Natural killer cell treated with Interleukin-12 subunit alpha and Interleukin-12 subunit beta and Interleukin-15 and Interleukin-18, amount 100 ng/mL, for 72 hours (primary cell): ENCODE results near the gene CCDC85B. TPM values are rescaled to one million over a fixed set of nuclear protein-coding genes. Genes with fewer than 3 reads are reported as not detected.

Experiments used
- ATAC-seq, 2 donors: fragments of 150-1000 bp; cut with Tn5 transposase in 1 of 2; sonication (Bioruptor Pico), chemical (Tn5 transposase) in 1 of 2; 2 replicates each; pipeline ENCODE4 v1.10.0; 2021
- DNase-seq: peaks from one replicate; pipeline ENCODE4 v3.0.0; 2022; ENCODE audit warnings: low spot score
- H3K27ac Mint-ChIP-seq, 2 donors: 1 replicate in 1 of 2; 2 replicates in 1 of 2; pipeline ENCODE4 v1.8.0; 2022; ENCODE audit warnings: mixed read lengths in 2 of 2, mild to moderate bottlenecking in 1 of 2, moderate library complexity in 1 of 2
- H3K27me3 Mint-ChIP-seq, 2 donors: 1 replicate in 1 of 2; 2 replicates in 1 of 2; pipeline ENCODE4 v1.8.0; 2022; ENCODE audit warnings: mixed read lengths in 2 of 2
- H3K36me3 Mint-ChIP-seq: one replicate; pipeline ENCODE4 v1.8.0; 2022; ENCODE audit warnings: mixed read lengths
- H3K4me1 Mint-ChIP-seq, 2 donors: 1 replicate in 1 of 2; 2 replicates in 1 of 2; pipeline ENCODE4 v1.8.0; 2022; ENCODE audit warnings: low read depth in 2 of 2, mixed read lengths in 2 of 2, mild to moderate bottlenecking in 1 of 2
- H3K4me3 Mint-ChIP-seq: one replicate; pipeline ENCODE4 v1.8.0; 2022; ENCODE audit warnings: mixed read lengths
- H3K9me3 Mint-ChIP-seq: 2 replicates; pipeline ENCODE4 v1.8.0; 2022; ENCODE audit warnings: mixed read lengths
- total RNA-seq, 2 donors: library from RNA; stranded (reverse); gene quantifications; one replicate each; pipeline ENCODE4 v1.2.3, GENCODE V29; 2022

CCDC85B gene
- total RNA-seq, 2 donors from 2014 or later, result 44.6 to 89.8 TPM

GRCh38 chr11:65912845-65913244 lies 22.4 kb downstream of the CCDC85B start:
- no peaks in the 10 kb centered on the region for H3K36me3 Mint-ChIP-seq
- H3K27me3 Mint-ChIP-seq, result peaks cover 0 to 2% of the 10 kb centered on the region in 2 donors
- H3K9me3 Mint-ChIP-seq, result no peaks in the 10 kb centered on the region
- no peak overlapping the region for H3K4me3 Mint-ChIP-seq
- no peak for ATAC-seq
- H3K27ac Mint-ChIP-seq, result no peak overlapping the region
- DNase-seq, result no peak
- H3K4me1 Mint-ChIP-seq, result peaks cover 21 to 26% of the 10 kb centered on the region in 2 donors

- Mint-ChIP-seq H3K9me3 (no peaks in the 10 kb centered on the region), H3K4me1 (peaks cover 21 to 23% of the 10 kb centered on the region in 2 donors), H3K27me3 (no peaks in the 10 kb centered on the region), H3K27ac (peak overlapping the region in 1 of 2 donors; percentile 80), H3K4me3 (no peak overlapping the region), H3K36me3 (no peaks in the 10 kb centered on the region)
- ATAC-seq, result no peak
- DNase-seq, result no peak
Observed at GRCh38 chr11:65915101-65915820, 24.8 kb downstream of the CCDC85B start.

GRCh38 chr11:65915821-65916251 lies 25.4 kb downstream of the CCDC85B start:
- peaks cover 21 to 23% of the 10 kb centered on the region in 2 donors for H3K4me1 Mint-ChIP-seq
- no peaks in the 10 kb centered on the region for H3K9me3 Mint-ChIP-seq
- no peaks in the 10 kb centered on the region for H3K36me3 Mint-ChIP-seq
- H3K27me3 Mint-ChIP-seq, result no peaks in the 10 kb centered on the region
- no peak for DNase-seq
- ATAC-seq, result no peak
- H3K27ac Mint-ChIP-seq, result no peak overlapping the region
- no peak overlapping the region for H3K4me3 Mint-ChIP-seq

- peak overlapping the region; percentile 47 to 72 for H3K27ac Mint-ChIP-seq
- peak overlapping the region; percentile 59 for H3K4me3 Mint-ChIP-seq
- ATAC-seq (no peak), DNase-seq (no peak)
- peaks cover 21 to 23% of the 10 kb centered on the region in 2 donors for H3K4me1 Mint-ChIP-seq
- no peaks in the 10 kb centered on the region for H3K36me3 Mint-ChIP-seq
- no peaks in the 10 kb centered on the region for H3K27me3 Mint-ChIP-seq
- no peaks in the 10 kb centered on the region for H3K9me3 Mint-ChIP-seq
Observed at GRCh38 chr11:65916391-65916790, 25.9 kb downstream of the CCDC85B start.

- Mint-ChIP-seq H3K9me3 (no peaks in the 10 kb centered on the region), H3K27ac (peak overlapping the region; percentile 47 to 72)
Observed at GRCh38 chr11:65917077-65917433, 26.6 kb downstream of the CCDC85B start.

DNA sequence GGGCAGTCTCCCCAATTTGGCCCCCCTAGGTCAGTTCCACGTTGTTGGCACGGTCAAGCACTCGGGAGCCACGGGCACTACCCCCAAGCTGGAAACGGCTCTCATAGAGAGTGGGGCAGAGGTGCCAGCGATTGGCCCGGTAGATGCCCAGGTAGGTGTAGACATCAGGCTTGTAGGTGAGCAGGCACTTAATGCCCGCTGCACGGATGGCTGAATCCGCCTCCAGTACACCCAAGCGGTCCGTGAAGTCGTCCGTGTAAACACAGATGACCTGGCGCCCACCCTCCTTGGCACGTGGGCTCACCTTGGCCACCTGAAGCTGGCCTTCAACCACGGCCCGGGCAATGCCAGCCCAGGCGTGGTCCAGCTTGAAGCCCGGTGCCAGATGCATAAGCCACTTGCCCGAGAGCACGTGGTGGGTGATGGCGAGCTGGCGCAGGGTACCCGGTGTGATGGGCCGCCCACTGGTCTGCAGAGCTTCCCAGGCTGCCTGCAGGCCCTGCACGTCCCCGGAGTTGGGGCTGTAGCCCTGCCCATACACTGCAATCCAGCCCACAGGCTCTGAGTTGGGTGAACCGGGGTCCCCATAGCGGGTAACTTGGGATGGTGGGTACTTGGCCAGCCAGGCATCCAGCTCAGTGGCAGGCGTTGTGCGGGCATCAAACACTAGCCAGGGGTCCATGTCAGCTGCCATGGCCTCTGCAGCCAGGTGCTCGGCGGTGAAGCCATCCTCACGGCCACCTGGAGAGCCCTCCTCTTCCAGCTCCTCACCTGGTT lies 27.1 kb downstream of the CCDC85B start:
- Mint-ChIP-seq H3K27me3 (no peaks in the 10 kb centered on the region), H3K27ac (peak overlapping the region; percentile 75 to 78), H3K4me3 (peak overlapping the region; percentile 90), H3K9me3 (no peaks in the 10 kb centered on the region), H3K36me3 (no peaks in the 10 kb centered on the region), H3K4me1 (peaks cover 21 to 26% of the 10 kb centered on the region in 2 donors)
- DNase-seq, result no peak
- no peak for ATAC-seq

More at GRCh38 chr11:65917077-65917433, 26.6 kb downstream of the CCDC85B start:
- DNase-seq (no peak), ATAC-seq (no peak)
- Mint-ChIP-seq H3K27me3 (no peaks in the 10 kb centered on the region), H3K36me3 (no peaks in the 10 kb centered on the region), H3K4me1 (peaks cover 21 to 24% of the 10 kb centered on the region in 2 donors), H3K4me3 (peak overlapping the region; percentile 59)

DNA sequence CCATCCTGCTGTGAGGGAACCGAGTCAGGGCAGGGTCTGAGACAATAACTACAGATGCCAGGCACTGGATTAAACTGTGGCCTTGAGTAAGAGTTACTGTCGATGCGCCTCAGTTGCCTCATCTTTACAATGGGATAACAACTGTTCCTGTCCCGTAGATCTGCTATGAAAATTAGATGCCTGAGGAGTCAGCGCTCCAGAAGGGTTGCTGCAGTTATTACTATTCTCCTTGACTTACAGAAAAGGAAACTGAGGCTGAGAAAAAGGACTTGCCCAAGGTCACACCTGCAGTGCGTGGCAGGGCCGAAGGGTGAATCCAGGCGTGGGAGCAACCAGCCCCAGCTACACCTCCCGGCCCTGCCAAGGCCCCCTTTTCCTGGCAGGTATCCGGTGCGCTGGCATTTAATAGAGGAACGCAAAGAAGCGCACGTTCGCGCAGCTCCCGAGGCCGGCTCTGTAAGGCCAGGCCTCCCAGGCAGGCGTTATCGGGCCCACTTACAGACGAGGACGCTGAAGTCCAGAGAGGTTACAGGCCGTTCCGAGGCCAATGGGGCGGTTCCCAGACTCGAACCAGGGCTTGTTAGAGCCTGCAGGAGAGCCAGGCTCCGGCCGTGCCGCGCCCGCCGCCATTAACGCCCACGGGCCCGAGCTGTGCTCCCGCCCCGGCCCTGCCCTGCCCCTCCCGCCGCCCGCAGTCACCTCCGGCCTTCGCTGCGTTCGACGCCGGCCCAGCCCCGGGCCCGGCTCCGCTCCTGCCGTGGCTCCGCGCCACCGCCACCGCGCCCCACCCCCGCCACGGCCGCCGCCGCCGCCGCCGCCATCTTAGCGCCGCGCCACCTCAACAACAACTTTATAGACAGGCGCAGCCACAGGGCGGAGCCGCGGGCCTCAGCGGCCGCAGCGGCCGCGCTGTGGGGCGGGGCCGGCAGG lies 28.0 kb downstream of the CCDC85B start, which contains the start of gene C11orf68:
Gene C11orf68 (minus strand): TSS at position 852 of the 930 bp plus-strand sequence. CDS start 31 bp downstream, at position 821.
- DNase-seq (no peak), ATAC-seq (peak in 1 of 2 donors; percentile 86)
- Mint-ChIP-seq H3K36me3 (no peaks in the 10 kb centered on the region), H3K4me1 (peaks cover 21 to 29% of the 10 kb centered on the region in 2 donors), H3K4me3 (peak within 1 kb of the TSS; percentile 90), H3K27ac (peak within 1 kb of the TSS; percentile 75 to 78), H3K27me3 (no peaks in the 10 kb centered on the region), H3K9me3 (no peaks in the 10 kb centered on the region)

DNA sequence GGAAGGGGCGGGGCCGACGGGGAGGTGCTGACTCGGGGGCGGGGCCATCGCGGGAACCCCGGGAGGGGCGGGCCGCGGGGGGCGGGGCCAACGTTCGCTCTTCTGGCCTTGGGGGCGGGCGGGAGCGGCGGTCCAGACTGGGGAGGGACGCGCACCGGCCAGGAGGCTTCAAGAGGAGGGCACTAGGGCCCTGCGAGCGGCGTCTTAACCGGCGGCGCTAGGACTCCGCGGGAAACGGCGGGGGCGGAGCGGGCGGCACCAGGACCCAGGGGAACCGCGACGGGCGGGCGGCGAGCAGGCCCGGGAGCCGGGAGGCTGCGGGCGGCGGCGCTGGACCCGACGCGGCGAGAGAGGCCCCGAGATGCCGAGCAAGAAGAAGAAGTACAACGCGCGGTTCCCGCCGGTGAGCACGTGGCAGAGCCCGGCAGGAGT lies 28.7 kb downstream of the CCDC85B start, which contains the start of gene DRAP1:
Gene DRAP1 (plus strand): TSS at position 286 of the 432 bp plus-strand sequence. CDS start 76 bp downstream, at position 362.
- Mint-ChIP-seq H3K9me3 (no peaks in the 10 kb centered on the region), H3K27me3 (no peaks in the 10 kb centered on the region), H3K4me1 (peaks cover 21 to 29% of the 10 kb centered on the region in 2 donors), H3K36me3 (no peaks in the 10 kb centered on the region), H3K27ac (peak within 1 kb of the TSS; percentile 75 to 78), H3K4me3 (peak within 1 kb of the TSS; percentile 90)
- DNase-seq (peak; percentile 99), ATAC-seq (peak; percentile 96)

DNA sequence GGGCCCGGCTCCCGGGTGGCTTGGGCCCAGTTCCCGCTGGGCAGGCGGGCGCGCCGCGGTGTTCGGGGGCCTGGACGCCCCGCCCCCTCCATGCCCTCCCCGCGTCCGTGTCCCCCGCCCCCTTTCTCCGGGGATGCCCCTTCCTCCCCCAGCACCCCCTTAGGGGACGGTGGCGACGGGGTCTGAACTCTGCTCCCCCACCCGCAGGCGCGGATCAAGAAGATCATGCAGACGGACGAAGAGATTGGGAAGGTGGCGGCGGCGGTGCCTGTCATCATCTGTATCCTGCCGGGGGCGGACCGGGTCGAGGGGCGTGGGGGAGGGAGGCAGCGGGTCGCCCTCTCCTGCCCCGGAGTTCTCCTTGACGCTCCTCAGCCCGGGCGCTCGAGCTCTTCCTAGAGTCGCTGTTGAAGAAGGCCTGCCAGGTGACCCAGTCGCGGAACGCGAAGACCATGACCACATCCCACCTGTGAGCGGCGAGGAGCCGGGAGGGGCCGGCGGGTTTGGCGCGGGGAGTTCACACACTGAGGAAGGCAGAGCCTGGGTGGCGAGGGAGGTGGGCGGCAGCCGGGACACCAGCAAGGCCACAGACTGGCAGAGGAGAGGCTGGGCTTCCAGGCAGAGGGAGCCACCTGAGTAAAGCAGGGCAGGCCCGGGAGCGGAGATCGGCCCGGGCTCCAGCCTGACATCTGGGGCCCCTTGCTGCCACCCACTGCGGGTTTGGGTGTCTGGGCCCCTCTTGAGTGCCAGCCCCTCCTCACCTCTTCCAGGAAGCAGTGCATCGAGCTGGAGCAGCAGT lies 29.3 kb downstream of the CCDC85B start:
- Mint-ChIP-seq H3K9me3 (no peaks in the 10 kb centered on the region), H3K27ac (peak overlapping the region; percentile 72 to 75), H3K4me3 (peak overlapping the region; percentile 90), H3K27me3 (no peaks in the 10 kb centered on the region), H3K4me1 (peaks cover 17 to 25% of the 10 kb centered on the region in 2 donors), H3K36me3 (no peaks in the 10 kb centered on the region)
- DNase-seq (peak; percentile 71), ATAC-seq (peak; percentile 67 to 75)

DNA sequence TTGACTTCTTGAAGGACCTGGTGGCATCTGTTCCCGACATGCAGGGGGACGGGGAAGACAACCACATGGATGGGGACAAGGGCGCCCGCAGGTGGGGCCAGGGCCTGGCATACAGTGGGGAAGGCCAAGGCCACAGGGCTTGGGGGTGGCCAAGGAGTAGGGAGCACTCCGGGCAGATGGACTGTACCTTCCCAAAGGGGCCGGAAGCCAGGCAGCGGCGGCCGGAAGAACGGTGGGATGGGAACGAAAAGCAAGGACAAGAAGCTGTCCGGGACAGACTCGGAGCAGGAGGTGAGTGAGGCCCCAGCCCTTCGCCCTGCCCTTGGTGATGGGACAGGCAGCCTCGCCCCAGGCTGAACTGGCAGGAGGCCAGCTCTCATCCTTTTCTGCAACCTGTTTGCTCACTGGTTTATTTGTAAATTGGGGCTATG lies 29.9 kb downstream of the CCDC85B start:
- no peaks in the 10 kb centered on the region for H3K36me3 Mint-ChIP-seq
- no peaks in the 10 kb centered on the region for H3K9me3 Mint-ChIP-seq
- no peaks in the 10 kb centered on the region for H3K27me3 Mint-ChIP-seq
- DNase-seq (no peak), ATAC-seq (no peak)
- H3K4me3 Mint-ChIP-seq, result peak overlapping the region; percentile 90
- H3K27ac Mint-ChIP-seq, result peak overlapping the region; percentile 72 to 75
- H3K4me1 Mint-ChIP-seq, result peaks cover 12 to 19% of the 10 kb centered on the region in 2 donors

DNA sequence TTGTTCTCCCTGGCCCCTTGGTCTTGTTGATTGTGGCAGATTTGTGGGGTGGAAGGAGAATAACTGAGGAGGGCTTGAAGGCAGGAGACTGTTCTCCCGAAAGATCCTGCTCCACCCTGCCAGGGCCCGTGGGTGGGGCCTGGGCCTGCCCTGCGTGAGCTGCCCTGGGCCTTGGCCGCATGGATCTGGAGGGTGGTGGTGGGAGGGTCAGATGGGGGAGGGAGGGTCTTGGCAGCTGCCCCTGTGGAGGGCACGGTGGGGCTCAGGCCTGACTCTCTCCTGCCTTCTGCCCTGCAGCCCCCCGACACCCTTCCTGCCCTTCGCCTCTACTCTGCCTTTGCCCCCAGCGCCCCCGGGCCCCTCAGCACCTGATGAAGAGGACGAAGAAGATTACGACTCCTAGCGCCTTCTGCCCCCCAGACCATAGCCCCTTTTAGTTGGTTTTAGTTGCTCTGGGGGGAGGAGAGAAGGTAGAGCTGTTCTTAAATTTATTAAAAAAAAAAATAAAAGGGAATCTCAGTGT lies 30.6 kb downstream of the CCDC85B start:
- no peaks in the 10 kb centered on the region for H3K27me3 Mint-ChIP-seq
- no peak for DNase-seq
- peak overlapping the region; percentile 90 for H3K4me3 Mint-ChIP-seq
- no peaks in the 10 kb centered on the region for H3K9me3 Mint-ChIP-seq
- H3K27ac Mint-ChIP-seq, result no peak overlapping the region
- peaks cover 12 to 19% of the 10 kb centered on the region in 2 donors for H3K4me1 Mint-ChIP-seq
- no peak for ATAC-seq
- H3K36me3 Mint-ChIP-seq, result no peaks in the 10 kb centered on the region

DNA sequence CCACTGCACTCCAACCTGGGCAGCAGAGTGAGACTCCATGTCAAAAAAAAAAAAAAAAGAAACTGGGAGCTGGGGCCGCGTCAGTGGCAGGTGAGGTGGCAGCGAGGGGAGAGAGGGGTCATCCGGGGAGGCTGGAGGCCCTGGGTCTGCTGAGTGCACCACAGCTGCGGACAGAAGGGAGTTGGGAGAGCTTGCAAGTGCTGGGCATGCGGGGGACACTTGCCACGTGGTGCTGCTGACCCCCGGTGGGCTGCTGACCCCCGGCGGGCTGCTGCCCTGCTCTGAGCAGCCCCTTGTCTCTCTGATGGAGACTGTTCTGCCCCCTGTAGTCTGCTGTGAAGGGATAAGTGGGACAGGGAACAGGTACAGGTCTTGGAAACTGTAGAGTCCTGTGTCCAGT lies 31.4 kb downstream of the CCDC85B start:
- H3K36me3 Mint-ChIP-seq, result no peaks in the 10 kb centered on the region
- H3K27ac Mint-ChIP-seq, result no peak overlapping the region
- H3K4me1 Mint-ChIP-seq, result peaks cover 5 to 13% of the 10 kb centered on the region in 2 donors
- ATAC-seq (no peak), DNase-seq (no peak)
- H3K27me3 Mint-ChIP-seq, result no peaks in the 10 kb centered on the region
- H3K4me3 Mint-ChIP-seq, result no peak overlapping the region
- no peaks in the 10 kb centered on the region for H3K9me3 Mint-ChIP-seq
